ENCODE results near the gene TRABD2B.

The TRABD2B gene

GRCh38 chr1:47712596-47713299, 284.4 kb downstream of the TRABD2B start:
- no peak for DNase-seq

GRCh38 chr1:47711848-47712492, 285.2 kb downstream of the TRABD2B start:
- DNase-seq, result no peak

DNA sequence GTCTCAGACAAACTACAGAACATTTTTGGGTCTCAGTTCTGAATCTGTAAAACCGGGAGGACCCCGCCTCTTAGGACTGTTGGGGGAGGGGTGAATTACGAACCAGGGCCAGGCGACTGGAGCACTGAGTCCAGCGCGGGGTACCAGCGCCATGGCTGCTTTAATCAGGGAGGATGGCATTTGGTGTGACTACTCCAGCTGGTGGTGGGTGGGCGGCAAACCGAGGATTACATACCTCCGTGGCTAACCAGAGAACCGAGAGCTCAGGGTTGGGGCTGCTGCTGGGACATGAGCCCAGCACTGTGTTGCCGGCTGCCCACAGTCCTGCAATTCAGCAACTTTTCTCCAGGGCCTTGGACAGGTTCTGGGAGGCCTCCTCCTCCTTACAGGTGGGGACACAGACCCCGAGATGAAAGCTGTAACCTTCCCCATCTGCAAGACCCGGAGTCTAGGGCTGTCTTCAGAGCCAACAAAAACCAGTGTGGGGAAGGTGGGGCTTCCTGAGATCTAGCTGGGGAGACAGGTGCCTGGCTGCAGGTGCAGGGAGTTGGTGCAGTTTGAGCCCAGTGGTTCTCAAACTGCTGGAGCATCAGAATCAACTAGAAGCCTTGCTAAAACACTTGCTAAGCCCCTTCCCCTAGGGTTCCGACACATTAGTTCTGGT, 285.9 kb downstream of the TRABD2B start:
- no peak for DNase-seq

All from CD4-positive, alpha-beta T cell treated with Interferon alpha-2 for 1 hour (primary cell).